WTC11 (cell line): ENCODE data around the gene POPDC3. TPM values are rescaled to one million over a fixed set of nuclear protein-coding genes. Genes with fewer than 3 reads are reported as not detected.

Experiments
- ATAC-seq: fragments of 200-7000 bp; cut with Tn5 transposase; 2 replicates; pipeline ENCODE4 v1.10.0; 2021; ENCODE audit warnings: mild to moderate bottlenecking, moderate library complexity
- CTCF ChIA-PET: fragments of 300-600 bp; sonication (Branson Sonifier 250); formaldehyde crosslinking; loops from one replicate; lab custom pipeline; 2021; ENCODE audit warnings: antibody characterized with exemption; lab: Charles Lee
- POLR2A ChIA-PET: fragments of 350-600 bp; sonication (Branson Sonifier 250); formaldehyde crosslinking; loops from one replicate; lab custom pipeline; 2021; ENCODE audit warnings: antibody characterized with exemption; lab: Charles Lee
- DNase-seq: peaks from one replicate; pipeline ENCODE4 v3.0.0; 2021; ENCODE audit warnings: low spot score
- H3K27ac Mint-ChIP-seq: 2 replicates; pipeline ENCODE4 v1.8.0; 2021; ENCODE audit warnings: mixed read lengths
- H3K27me3 Mint-ChIP-seq: 2 replicates; pipeline ENCODE4 v1.8.0; 2021; ENCODE audit warnings: low read depth, mild to moderate bottlenecking, moderate library complexity, mixed read lengths
- H3K36me3 Mint-ChIP-seq: 2 replicates; pipeline ENCODE4 v1.8.0; 2021; ENCODE audit warnings: mixed read lengths
- H3K4me1 Mint-ChIP-seq: 2 replicates; pipeline ENCODE4 v1.8.0; 2022; ENCODE audit warnings: mixed read lengths
- H3K4me3 Mint-ChIP-seq: 2 replicates; pipeline ENCODE4 v1.8.0; 2021; ENCODE audit warnings: mild to moderate bottlenecking, moderate library complexity, mixed read lengths
- H3K9me3 Mint-ChIP-seq: 2 replicates; pipeline ENCODE4 v1.8.0; 2021; ENCODE audit warnings: mixed read lengths
- ATF1 ChIP-seq: sonication (generic); formaldehyde crosslinking; IDR thresholded peaks from 2 replicates; pipeline ENCODE4 v1.8.1; 2023; ENCODE audit warnings: mild to moderate bottlenecking, moderate library complexity, missing genetic modification reagents
- CBFB ChIP-seq: sonication (generic); formaldehyde crosslinking; IDR thresholded peaks from 2 replicates; pipeline ENCODE4 v1.8.1; 2022; ENCODE audit warnings: mild to moderate bottlenecking, low read depth, missing genetic modification reagents
- EMX1 ChIP-seq: fragments of 250-450 bp; sonication (Bioruptor Pico); IDR thresholded peaks from 2 replicates; pipeline ENCODE4 v1.8.0; 2021; ENCODE audit warnings: mild to moderate bottlenecking
- ETV6 ChIP-seq: sonication (generic); formaldehyde crosslinking; IDR thresholded peaks from 2 replicates; pipeline ENCODE4 v1.8.1; 2022; ENCODE audit warnings: mild to moderate bottlenecking, missing genetic modification reagents
- FOXJ3 ChIP-seq: sonication (generic); formaldehyde crosslinking; IDR thresholded peaks from 2 replicates; pipeline ENCODE4 v1.9.0; 2021; ENCODE audit warnings: missing genetic modification reagents, mild to moderate bottlenecking, borderline replicate concordance
- GABPB1 ChIP-seq: sonication (generic); formaldehyde crosslinking; IDR thresholded peaks from 2 replicates; pipeline ENCODE4 v1.8.1; 2023; ENCODE audit warnings: mild to moderate bottlenecking, missing genetic modification reagents
- JAZF1 ChIP-seq: fragments of 250-450 bp; sonication (Bioruptor Pico); IDR thresholded peaks from 2 replicates; pipeline ENCODE4 v1.9.0; 2021; ENCODE audit warnings: moderate library complexity, mild to moderate bottlenecking, inconsistent platforms
- KAT7 ChIP-seq: sonication (generic); formaldehyde crosslinking; IDR thresholded peaks from 2 replicates; pipeline ENCODE4 v1.8.1; 2023; ENCODE audit warnings: missing genetic modification reagents, mild to moderate bottlenecking, borderline replicate concordance
- NFATC4 ChIP-seq: fragments of 250-450 bp; sonication (Bioruptor Pico); IDR thresholded peaks from 2 replicates; pipeline ENCODE4 v1.9.0; 2021; ENCODE audit warnings: mild to moderate bottlenecking
- RELA ChIP-seq: sonication (generic); formaldehyde crosslinking; IDR thresholded peaks from 2 replicates; pipeline ENCODE4 v1.8.1; 2022; ENCODE audit warnings: missing genetic modification reagents, mild to moderate bottlenecking, borderline replicate concordance
- SOX15 ChIP-seq: fragments of 250-450 bp; sonication (Bioruptor Pico); IDR thresholded peaks from 2 replicates; pipeline ENCODE4 v1.9.0; 2021; ENCODE audit warnings: mild to moderate bottlenecking
- ZNF219 ChIP-seq: sonication (generic); formaldehyde crosslinking; IDR thresholded peaks from 2 replicates; pipeline ENCODE4 v1.8.0; 2023; ENCODE audit warnings: missing genetic modification reagents, mild to moderate bottlenecking, borderline replicate concordance
- ZNF232 ChIP-seq: sonication (generic); formaldehyde crosslinking; IDR thresholded peaks from 2 replicates; pipeline ENCODE4 v1.8.0; 2022; ENCODE audit warnings: mild to moderate bottlenecking, missing genetic modification reagents
- ZNF396 ChIP-seq: fragments of 250-450 bp; sonication (Bioruptor Pico); IDR thresholded peaks from 2 replicates; pipeline ENCODE4 v1.8.0; 2021; ENCODE audit warnings: mild to moderate bottlenecking, moderate library complexity, borderline replicate concordance
- total RNA-seq: library from RNA; stranded (reverse); gene quantifications from 3 replicates; pipeline ENCODE4 v1.2.3, GENCODE V29; 2021
- TF ChIP-seq, protein P1 (sequence below): sonication (generic); formaldehyde crosslinking; IDR thresholded peaks from 2 replicates; pipeline ENCODE4 v1.8.0; 2023; ENCODE audit warnings: mild to moderate bottlenecking, missing genetic modification reagents
- TF ChIP-seq, protein P2 (sequence below): sonication (generic); formaldehyde crosslinking; conservative IDR thresholded peaks from 2 replicates; pipeline ENCODE4 v1.8.1; 2022; ENCODE audit warnings: mild to moderate bottlenecking, missing genetic modification reagents
- TF ChIP-seq, protein P3 (sequence below): sonication (generic); formaldehyde crosslinking; IDR thresholded peaks from 2 replicates; pipeline ENCODE4 v1.8.1; 2022; ENCODE audit warnings: mild to moderate bottlenecking, moderate library complexity, missing genetic modification reagents
- TF ChIP-seq, protein P4 (sequence below): sonication (generic); formaldehyde crosslinking; conservative IDR thresholded peaks from 2 replicates; pipeline ENCODE4 v1.8.1; 2023; ENCODE audit warnings: mild to moderate bottlenecking, low read depth, missing genetic modification reagents, moderate library complexity
- TF ChIP-seq, protein P5 (sequence below): fragments of 250-450 bp; sonication (Bioruptor Pico); IDR thresholded peaks from 2 replicates; pipeline ENCODE4 v2.1.2; 2022; ENCODE audit warnings: mild to moderate bottlenecking, moderate library complexity

The POPDC3 gene
- total RNA-seq, 1 experiment from 2014 or later: 2.7 TPM

DNA sequence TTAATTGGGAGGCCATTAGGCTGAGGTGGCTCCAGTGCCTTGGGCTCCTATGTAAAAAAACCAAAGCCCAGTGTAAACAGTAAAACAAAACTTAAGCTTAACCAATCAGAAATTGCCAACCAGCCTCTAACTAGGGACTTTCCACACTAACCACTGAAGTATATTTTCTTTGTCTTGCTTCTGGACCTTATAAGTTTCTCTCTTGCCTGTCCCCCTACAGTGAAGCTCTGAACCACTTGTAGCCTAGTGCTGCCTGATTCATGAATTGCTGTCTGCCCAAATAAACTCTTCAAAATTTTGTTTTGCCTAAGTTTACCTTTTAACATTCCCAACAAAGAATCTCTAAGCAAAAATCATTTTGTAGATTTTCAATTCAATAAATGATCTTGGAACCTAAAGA is 28.2 kb downstream of the POPDC3 start:
- no peaks in the 10 kb centered on the region for H3K36me3 Mint-ChIP-seq
- TF ChIP-seq, protein P1, sequence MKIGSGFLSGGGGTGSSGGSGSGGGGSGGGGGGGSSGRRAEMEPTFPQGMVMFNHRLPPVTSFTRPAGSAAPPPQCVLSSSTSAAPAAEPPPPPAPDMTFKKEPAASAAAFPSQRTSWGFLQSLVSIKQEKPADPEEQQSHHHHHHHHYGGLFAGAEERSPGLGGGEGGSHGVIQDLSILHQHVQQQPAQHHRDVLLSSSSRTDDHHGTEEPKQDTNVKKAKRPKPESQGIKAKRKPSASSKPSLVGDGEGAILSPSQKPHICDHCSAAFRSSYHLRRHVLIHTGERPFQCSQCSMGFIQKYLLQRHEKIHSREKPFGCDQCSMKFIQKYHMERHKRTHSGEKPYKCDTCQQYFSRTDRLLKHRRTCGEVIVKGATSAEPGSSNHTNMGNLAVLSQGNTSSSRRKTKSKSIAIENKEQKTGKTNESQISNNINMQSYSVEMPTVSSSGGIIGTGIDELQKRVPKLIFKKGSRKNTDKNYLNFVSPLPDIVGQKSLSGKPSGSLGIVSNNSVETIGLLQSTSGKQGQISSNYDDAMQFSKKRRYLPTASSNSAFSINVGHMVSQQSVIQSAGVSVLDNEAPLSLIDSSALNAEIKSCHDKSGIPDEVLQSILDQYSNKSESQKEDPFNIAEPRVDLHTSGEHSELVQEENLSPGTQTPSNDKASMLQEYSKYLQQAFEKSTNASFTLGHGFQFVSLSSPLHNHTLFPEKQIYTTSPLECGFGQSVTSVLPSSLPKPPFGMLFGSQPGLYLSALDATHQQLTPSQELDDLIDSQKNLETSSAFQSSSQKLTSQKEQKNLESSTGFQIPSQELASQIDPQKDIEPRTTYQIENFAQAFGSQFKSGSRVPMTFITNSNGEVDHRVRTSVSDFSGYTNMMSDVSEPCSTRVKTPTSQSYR (CRISPR knock-in tag): no peak
- TF ChIP-seq, protein P2, sequence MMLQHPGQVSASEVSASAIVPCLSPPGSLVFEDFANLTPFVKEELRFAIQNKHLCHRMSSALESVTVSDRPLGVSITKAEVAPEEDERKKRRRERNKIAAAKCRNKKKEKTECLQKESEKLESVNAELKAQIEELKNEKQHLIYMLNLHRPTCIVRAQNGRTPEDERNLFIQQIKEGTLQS (CRISPR knock-in tag): no peak
- no peak for TF ChIP-seq RELA (CRISPR knock-in tag)
- no peak for TF ChIP-seq ATF1
- TF ChIP-seq ZNF232 (CRISPR knock-in tag): no peak
- no peak for TF ChIP-seq NFATC4
- no peak for TF ChIP-seq JAZF1 (CRISPR knock-in tag)
- no peak for TF ChIP-seq GABPB1 (CRISPR knock-in tag)
- no peak for TF ChIP-seq ZNF396
- no peak for TF ChIP-seq FOXJ3 (CRISPR knock-in tag)
- TF ChIP-seq EMX1: no peak
- ChIA-PET POLR2A (no interaction called here), CTCF (no interaction called here)
- H3K27me3 Mint-ChIP-seq: no peaks in the 10 kb centered on the region
- DNase-seq (no peak), ATAC-seq (no peak)
- no peaks in the 10 kb centered on the region for H3K9me3 Mint-ChIP-seq
- H3K4me3 Mint-ChIP-seq: no peak overlapping the region
- H3K27ac Mint-ChIP-seq: no peak overlapping the region
- H3K4me1 Mint-ChIP-seq: no peaks in the 10 kb centered on the region

DNA sequence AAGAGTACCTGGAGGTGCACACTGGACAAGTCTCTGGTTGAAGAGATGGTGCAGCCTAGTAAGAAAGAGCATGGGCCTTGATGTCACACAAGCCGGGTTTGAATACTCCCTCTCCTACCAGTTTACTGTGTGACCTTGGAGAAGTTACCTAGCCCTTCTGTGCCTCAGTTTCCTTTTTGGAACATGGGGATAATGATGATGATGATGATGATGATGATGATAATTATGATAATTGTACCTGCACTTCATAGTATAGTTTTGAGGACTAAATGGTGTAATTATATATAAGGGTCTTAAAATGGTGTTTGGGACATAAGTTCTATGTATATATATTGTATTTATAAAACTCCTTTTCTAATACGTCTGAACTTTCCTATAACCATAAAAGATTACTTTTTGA is 41.7 kb downstream of the POPDC3 start:
- ChIA-PET CTCF (no interaction called here), POLR2A (no interaction called here)
- DNase-seq (no peak), ATAC-seq (no peak)
- Mint-ChIP-seq H3K9me3 (no peaks in the 10 kb centered on the region), H3K4me3 (peak overlapping the region; percentile 76; the same call in 1 of the 2 replicates), H3K27ac (no peak overlapping the region), H3K4me1 (peaks cover 10% of the 10 kb centered on the region), H3K27me3 (peaks cover 65% of the 10 kb centered on the region), H3K36me3 (no peaks in the 10 kb centered on the region)
- TF ChIP-seq SOX15 (CRISPR knock-in tag): no peak
- TF ChIP-seq, all 79 proteins: peak for 0

DNA sequence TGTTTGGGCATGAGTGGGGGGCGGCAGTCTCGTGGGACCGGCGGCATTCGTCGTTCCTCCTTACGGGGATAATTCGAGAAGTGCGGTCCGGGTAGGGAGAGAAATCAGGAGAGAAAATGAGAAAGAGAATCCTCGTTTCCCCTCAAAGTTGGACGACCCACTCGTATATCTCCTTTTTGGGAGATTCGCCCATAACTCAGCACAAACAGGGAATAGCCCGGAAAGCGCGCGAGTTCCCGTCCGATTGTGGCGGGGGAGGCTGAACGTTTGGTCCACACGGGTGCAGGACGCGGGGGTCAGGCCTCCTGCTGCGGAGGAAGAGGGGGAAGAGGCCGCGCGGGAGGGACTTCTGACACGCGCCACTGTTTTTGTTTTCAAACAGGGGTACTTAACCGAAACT is 42.4 kb downstream of the POPDC3 start:
- DNase-seq: no peak
- ChIA-PET POLR2A (no interaction called here), CTCF (interaction anchor here (1.5 kb wide), 1 partner anchor 25 kb away, joined by 7 read pairs; no protein-coding TSS in a partner anchor)
- Mint-ChIP-seq H3K9me3 (no peaks in the 10 kb centered on the region), H3K27me3 (peaks cover 65% of the 10 kb centered on the region), H3K4me3 (peak overlapping the region; percentile 76), H3K36me3 (no peaks in the 10 kb centered on the region), H3K27ac (no peak overlapping the region), H3K4me1 (peaks cover 10% of the 10 kb centered on the region)
- TF ChIP-seq KAT7 (CRISPR knock-in tag) (no peak), EMX1 (no peak)
- no peak for ATAC-seq

DNA sequence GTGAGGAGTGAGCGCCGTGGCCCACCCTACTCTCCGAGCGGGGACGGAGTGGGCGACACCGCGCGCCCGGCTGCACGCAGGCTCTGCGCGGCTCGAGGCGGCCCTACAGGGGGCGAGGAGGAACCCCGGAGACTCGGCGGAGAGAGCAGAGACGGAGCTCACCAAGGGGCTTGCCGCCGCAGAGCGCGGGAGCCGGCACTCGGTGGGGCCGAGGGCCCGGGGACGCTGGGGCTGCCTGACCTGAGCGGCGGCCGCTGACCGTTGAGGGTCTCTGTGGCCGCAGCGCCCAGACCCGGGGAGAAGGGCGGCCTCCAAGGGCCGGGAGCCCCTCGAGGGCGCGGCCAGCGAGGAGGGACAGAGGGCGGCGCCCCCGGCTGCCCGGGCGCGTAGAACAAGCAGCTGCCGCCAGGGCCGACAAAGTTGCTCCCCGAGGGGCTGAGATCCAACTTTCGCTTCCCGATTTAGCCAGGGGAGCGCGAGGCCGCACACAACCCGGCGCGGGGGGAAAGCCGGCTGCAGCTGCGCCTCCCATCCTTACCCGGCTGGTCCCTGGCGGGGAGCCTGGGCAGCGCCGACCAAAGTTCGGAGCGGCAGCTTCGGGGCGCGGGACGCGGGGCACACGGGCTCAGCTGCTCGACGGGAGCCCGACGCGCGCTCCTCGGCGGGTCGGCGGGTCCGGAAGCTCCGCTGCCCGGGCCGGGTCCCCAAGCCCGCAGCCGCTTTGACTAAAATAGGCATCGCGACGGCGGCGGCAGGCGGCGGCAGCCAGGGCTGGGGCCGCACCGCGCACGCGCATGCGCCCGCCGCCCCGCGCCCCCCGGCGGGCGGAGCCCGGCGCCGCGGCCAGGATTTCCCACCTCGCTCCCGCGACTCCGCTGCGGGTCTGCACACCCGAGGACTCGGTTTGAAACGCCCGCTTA is 43.1 kb downstream of the POPDC3 start:
- H3K36me3 Mint-ChIP-seq: no peaks in the 10 kb centered on the region
- H3K9me3 Mint-ChIP-seq: no peaks in the 10 kb centered on the region
- POLR2A ChIA-PET: no interaction called here
- ATAC-seq (peak; percentile 78), DNase-seq (peak; percentile 70)
- H3K27me3 Mint-ChIP-seq: peaks cover 65% of the 10 kb centered on the region
- no peak overlapping the region for H3K27ac Mint-ChIP-seq
- CTCF ChIA-PET: interaction anchor here (0.9 to 1.5 kb wide), 4 partner anchors 24 to 227 kb away, joined by 5 to 7 read pairs (median 6); no protein-coding TSS in a partner anchor
- H3K4me3 Mint-ChIP-seq: peak overlapping the region; percentile 76
- H3K4me1 Mint-ChIP-seq: peaks cover 10% of the 10 kb centered on the region
- TF ChIP-seq ZNF219: no peak
- TF ChIP-seq ETV6 (CRISPR knock-in tag): peak; percentile 22; the same call in 1 of the 2 replicates
- TF ChIP-seq, protein P3, sequence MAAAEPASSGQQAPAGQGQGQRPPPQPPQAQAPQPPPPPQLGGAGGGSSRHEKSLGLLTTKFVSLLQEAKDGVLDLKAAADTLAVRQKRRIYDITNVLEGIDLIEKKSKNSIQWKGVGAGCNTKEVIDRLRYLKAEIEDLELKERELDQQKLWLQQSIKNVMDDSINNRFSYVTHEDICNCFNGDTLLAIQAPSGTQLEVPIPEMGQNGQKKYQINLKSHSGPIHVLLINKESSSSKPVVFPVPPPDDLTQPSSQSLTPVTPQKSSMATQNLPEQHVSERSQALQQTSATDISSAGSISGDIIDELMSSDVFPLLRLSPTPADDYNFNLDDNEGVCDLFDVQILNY (CRISPR knock-in tag): peak; percentile 35
- no peak for TF ChIP-seq CBFB (CRISPR knock-in tag)
- TF ChIP-seq, protein P4, sequence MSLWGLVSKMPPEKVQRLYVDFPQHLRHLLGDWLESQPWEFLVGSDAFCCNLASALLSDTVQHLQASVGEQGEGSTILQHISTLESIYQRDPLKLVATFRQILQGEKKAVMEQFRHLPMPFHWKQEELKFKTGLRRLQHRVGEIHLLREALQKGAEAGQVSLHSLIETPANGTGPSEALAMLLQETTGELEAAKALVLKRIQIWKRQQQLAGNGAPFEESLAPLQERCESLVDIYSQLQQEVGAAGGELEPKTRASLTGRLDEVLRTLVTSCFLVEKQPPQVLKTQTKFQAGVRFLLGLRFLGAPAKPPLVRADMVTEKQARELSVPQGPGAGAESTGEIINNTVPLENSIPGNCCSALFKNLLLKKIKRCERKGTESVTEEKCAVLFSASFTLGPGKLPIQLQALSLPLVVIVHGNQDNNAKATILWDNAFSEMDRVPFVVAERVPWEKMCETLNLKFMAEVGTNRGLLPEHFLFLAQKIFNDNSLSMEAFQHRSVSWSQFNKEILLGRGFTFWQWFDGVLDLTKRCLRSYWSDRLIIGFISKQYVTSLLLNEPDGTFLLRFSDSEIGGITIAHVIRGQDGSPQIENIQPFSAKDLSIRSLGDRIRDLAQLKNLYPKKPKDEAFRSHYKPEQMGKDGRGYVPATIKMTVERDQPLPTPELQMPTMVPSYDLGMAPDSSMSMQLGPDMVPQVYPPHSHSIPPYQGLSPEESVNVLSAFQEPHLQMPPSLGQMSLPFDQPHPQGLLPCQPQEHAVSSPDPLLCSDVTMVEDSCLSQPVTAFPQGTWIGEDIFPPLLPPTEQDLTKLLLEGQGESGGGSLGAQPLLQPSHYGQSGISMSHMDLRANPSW (CRISPR knock-in tag): 0 out of 2 replicates have a peak, but pooled peaks have one; percentile 5
- TF ChIP-seq NFATC4: no peak
- TF ChIP-seq, protein P5, sequence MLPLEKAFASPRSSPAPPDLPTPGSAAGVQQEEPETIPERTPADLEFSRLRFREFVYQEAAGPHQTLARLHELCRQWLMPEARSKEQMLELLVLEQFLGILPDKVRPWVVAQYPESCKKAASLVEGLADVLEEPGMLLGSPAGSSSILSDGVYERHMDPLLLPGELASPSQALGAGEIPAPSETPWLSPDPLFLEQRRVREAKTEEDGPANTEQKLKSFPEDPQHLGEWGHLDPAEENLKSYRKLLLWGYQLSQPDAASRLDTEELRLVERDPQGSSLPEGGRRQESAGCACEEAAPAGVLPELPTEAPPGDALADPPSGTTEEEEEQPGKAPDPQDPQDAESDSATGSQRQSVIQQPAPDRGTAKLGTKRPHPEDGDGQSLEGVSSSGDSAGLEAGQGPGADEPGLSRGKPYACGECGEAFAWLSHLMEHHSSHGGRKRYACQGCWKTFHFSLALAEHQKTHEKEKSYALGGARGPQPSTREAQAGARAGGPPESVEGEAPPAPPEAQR (CRISPR knock-in tag): no peak
